ENCODE measurements around the gene CDK16. TPM values are rescaled to one million over a fixed set of nuclear protein-coding genes. Genes with fewer than 3 reads are reported as not detected.

The CDK16 gene
- polyA plus RNA-seq, 1 donor from 2014 or later = 99.0 TPM

GRCh38 chrX:47212381-47213293, 5.8 kb upstream of the CDK16 start:
- Histone ChIP-seq H2AFZ (ENCODE audit: low read depth, low read length) (no peak overlapping the region), H3K4me3 (ENCODE audit: low read length) (no peak overlapping the region), H3K36me3 (ENCODE audit: insufficient read depth, low read length) (no peaks in the 10 kb centered on the region), H3K4me2 (ENCODE audit: low read length) (no peak overlapping the region), H3K9me2 (ENCODE audit: insufficient read depth, low read length) (no peaks in the 10 kb centered on the region), H3K27ac (ENCODE audit: low read length) (no peak overlapping the region), H3K27me3 (ENCODE audit: insufficient read depth, low read depth, low read length) (no peaks in the 10 kb centered on the region), H3K79me2 (replicated peaks; ENCODE audit: insufficient read depth, low read length) (no peaks in the 10 kb centered on the region), H4K20me1 (ENCODE audit: insufficient read depth) (no peaks in the 10 kb centered on the region), H3F3A (ENCODE audit: insufficient read depth, low read length, poor library complexity, severe bottlenecking) (no peaks in the 10 kb centered on the region), H3K9me3 (ENCODE audit: low read length) (no peaks in the 10 kb centered on the region), H3K9ac (ENCODE audit: low read length) (no peak overlapping the region)
- TF ChIP-seq SMC3 (conservative IDR thresholded peaks at IDR 0.05; ENCODE audit: poor library complexity) = no peak
- TF ChIP-seq RAD21 (conservative IDR thresholded peaks at IDR 0.05) = no peak
- TF ChIP-seq REST (IDR thresholded peaks at IDR 0.05; ENCODE audit: borderline replicate concordance) = no peak
- no peak for TF ChIP-seq EP300 (conservative IDR thresholded peaks at IDR 0.05; ENCODE audit: poor library complexity, severe bottlenecking)
- no peak for TF ChIP-seq CTCF (IDR thresholded peaks at IDR 0.05; ENCODE audit: poor library complexity, severe bottlenecking)
- no peak for TF ChIP-seq TAF1 (IDR thresholded peaks at IDR 0.05; ENCODE audit: low read depth)
- no peak for TF ChIP-seq POLR2AphosphoS5 (IDR thresholded peaks at IDR 0.05)
- no peak for TF ChIP-seq MXI1 (conservative IDR thresholded peaks at IDR 0.05; ENCODE audit: poor library complexity, severe bottlenecking)
- TF ChIP-seq EZH2 (IDR thresholded peaks at IDR 0.05; ENCODE audit: borderline replicate concordance, insufficient read depth, low read length, poor library complexity, severe bottlenecking) = no peak

GRCh38 chrX:47214435-47215077, 3.9 kb upstream of the CDK16 start:
- Histone ChIP-seq H4K20me1 (ENCODE audit: insufficient read depth) (no peaks in the 10 kb centered on the region), H3K9me2 (ENCODE audit: insufficient read depth, low read length) (no peaks in the 10 kb centered on the region), H3K9me3 (ENCODE audit: low read length) (no peaks in the 10 kb centered on the region), H3K27ac (ENCODE audit: low read length) (no peak overlapping the region), H3F3A (ENCODE audit: insufficient read depth, low read length, poor library complexity, severe bottlenecking) (no peaks in the 10 kb centered on the region), H3K9ac (ENCODE audit: low read length) (no peak overlapping the region), H2AFZ (ENCODE audit: low read depth, low read length) (no peak overlapping the region), H3K4me3 (ENCODE audit: low read length) (no peak overlapping the region), H3K79me2 (replicated peaks; ENCODE audit: insufficient read depth, low read length) (peaks cover 5% of the 10 kb centered on the region), H3K36me3 (ENCODE audit: insufficient read depth, low read length) (no peaks in the 10 kb centered on the region), H3K4me2 (ENCODE audit: low read length) (no peak overlapping the region), H3K27me3 (ENCODE audit: insufficient read depth, low read depth, low read length) (no peaks in the 10 kb centered on the region)
- TF ChIP-seq EZH2 (IDR thresholded peaks at IDR 0.05; ENCODE audit: borderline replicate concordance, insufficient read depth, low read length, poor library complexity, severe bottlenecking) (no peak), POLR2AphosphoS5 (IDR thresholded peaks at IDR 0.05) (no peak), MXI1 (conservative IDR thresholded peaks at IDR 0.05; ENCODE audit: poor library complexity, severe bottlenecking) (no peak), TAF1 (IDR thresholded peaks at IDR 0.05; ENCODE audit: low read depth) (no peak), SMC3 (conservative IDR thresholded peaks at IDR 0.05; ENCODE audit: poor library complexity) (no peak), RAD21 (conservative IDR thresholded peaks at IDR 0.05) (no peak)

Measured in neural cell (in vitro differentiated cells).